Right lobe of liver (tissue), 4 donors: Measurements from ENCODE around the gene TH.

Experiments used
- POLR2A ChIP-seq: fragments of 450-650 bp; IDR thresholded peaks from one replicate; pipeline ENCODE4 v1.6.1; 2017; ENCODE audit warnings: antibody characterized with exemption, mild to moderate bottlenecking
- TF ChIP-seq, protein P1 (sequence below), 4 donors: fragments of 200-600 bp in 3 of 4; fragments of 450-650 bp in 1 of 4; IDR thresholded peaks; one replicate each; pipeline versions ENCODE4 v1.5.1 to v1.8.0; 2016 to 2022; ENCODE audit warnings: antibody characterized with exemption in 4 of 4, mild to moderate bottlenecking in 2 of 4
- donor health status: DM: no; HTN: no; CAD: no.
- donor health status: DM: no; HTN: no; CAD: no.
- donor health status: DM: no; HTN: yes; CAD: no.

DNA sequence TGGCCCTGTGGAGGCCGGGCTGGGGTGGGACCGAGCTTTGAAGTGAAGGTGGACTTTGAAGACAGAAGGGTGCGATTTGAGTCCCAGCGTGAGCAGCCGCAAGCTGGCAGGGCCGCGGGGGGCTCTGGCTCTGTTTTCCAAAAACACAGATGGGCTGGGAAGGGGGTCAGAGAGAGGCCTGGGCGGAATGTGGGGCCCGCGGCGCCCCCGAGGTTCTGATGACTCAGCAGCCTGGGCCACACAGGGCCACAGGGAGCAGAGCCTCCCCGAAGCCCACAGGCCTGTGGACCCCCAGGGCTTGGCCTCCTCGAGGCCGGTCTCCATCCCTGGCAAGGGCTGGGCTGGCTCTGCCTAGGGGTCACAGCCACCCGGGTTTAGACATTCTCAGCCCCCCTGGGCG lies 16.7 kb downstream of the TH start:
- TF ChIP-seq, protein P1, sequence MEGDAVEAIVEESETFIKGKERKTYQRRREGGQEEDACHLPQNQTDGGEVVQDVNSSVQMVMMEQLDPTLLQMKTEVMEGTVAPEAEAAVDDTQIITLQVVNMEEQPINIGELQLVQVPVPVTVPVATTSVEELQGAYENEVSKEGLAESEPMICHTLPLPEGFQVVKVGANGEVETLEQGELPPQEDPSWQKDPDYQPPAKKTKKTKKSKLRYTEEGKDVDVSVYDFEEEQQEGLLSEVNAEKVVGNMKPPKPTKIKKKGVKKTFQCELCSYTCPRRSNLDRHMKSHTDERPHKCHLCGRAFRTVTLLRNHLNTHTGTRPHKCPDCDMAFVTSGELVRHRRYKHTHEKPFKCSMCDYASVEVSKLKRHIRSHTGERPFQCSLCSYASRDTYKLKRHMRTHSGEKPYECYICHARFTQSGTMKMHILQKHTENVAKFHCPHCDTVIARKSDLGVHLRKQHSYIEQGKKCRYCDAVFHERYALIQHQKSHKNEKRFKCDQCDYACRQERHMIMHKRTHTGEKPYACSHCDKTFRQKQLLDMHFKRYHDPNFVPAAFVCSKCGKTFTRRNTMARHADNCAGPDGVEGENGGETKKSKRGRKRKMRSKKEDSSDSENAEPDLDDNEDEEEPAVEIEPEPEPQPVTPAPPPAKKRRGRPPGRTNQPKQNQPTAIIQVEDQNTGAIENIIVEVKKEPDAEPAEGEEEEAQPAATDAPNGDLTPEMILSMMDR (IDR thresholded peaks at IDR 0.05): no peak
- no peak for TF ChIP-seq POLR2A
